ENCODE results near the gene WFDC6.

Gene WFDC6

GRCh38 chr20:45515147-45515913, 24.0 kb downstream of the WFDC6 start, which contains the start of gene SPINT3:
Gene SPINT3 (minus strand): TSS chr20:45515622. CDS start chr20:45515608, 14 bp downstream.
- DNase-seq, result no peak

DNA sequence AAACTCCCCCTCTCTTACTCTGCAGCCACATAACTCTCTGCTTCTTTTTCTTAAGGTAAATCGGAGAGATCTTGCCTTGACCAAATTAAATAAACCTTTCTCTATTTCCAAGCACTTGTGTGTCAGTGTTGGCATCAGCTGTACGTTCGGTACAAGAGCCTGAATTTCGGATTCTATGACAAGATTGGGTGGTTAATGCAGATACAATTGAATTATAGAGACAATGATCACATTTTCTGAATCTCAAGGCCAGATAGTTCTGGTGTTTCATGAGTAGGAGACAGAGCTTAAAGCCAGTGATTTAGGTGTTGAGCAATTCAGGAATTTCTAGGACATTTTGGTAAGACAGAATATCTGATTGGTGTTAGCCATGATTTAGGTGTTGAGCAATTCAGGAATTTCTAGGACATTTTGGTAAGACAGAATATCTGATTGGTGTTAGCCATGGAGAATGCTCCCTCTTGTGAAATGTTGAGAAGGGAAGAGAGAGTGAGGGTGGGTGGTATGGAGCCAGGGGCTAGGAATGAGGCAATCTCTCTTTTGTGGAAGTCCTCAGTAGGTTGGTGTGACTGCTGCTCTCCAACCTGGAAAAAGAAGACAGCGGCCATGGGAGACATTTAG, 28.9 kb downstream of the WFDC6 start:
- no peak for DNase-seq

GRCh38 chr20:45509091-45509490, 30.2 kb downstream of the WFDC6 start:
- no peak for DNase-seq

DNA sequence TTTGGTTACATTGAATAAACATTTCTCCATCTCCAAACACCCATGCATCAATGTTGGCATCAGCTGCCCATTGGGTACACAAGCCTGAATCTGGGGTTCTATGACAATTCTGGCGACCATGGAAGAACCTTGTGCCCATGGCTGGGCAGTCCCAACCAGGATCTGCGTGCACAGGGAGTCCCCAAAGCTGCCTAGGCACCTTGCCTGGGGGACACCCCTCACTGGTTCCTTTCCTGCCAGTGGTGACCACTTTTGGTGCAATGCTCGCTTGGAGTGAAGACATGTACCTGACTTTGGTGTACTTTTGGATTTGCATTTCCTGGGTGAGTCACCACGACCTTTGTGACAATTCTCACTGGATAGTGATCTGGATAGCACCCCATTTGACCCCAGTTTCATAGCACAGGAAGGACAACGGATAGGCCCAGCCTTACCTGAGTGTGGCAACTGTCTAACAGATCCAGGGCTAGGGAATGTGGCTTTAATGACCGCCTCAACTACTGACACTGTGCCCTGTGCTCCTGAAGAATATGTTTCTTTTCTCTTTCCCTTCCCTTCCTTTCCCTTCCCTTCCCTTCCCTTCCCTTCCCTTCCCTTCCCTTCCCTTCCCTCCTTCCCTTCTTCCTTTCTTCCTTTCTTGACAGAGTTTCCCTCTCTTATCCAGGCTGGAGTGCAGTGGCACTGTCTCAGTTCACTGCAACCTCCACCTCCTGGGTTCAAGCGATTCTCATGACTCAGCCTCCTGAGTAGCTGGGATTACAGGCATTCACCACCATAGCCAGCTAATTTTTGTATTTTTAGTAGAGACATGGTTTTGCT, 31.0 kb downstream of the WFDC6 start:
- no peak for DNase-seq

GRCh38 chr20:45507011-45507820, 32.1 kb downstream of the WFDC6 start:
- DNase-seq, result no peak

DNA sequence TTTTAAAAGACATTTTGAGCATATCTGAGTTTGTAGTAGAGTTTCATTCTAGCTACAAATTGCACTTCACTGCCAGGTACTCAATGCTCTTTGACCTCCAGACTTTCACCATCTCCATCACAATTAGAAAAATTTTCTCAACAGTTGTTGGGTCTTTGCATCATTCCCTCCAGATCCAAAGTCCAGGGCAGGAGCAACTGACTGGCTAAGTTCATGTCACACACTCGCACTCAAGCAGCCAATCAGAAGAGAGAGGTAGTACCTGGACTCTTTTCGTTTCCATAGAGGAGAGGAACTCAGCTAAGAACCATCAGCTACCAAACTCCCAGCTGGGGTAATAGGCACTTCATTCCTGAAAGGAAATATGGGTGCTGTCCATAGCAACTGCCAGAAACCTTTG, 32.9 kb downstream of the WFDC6 start:
- no peak for DNase-seq

- no peak for DNase-seq
These were observed 35.9 kb downstream of the WFDC6 start for GRCh38 chr20:45503403-45503802.

- no peak for DNase-seq
These were observed 36.7 kb downstream of the WFDC6 start for GRCh38 chr20:45502561-45502960.

DNA sequence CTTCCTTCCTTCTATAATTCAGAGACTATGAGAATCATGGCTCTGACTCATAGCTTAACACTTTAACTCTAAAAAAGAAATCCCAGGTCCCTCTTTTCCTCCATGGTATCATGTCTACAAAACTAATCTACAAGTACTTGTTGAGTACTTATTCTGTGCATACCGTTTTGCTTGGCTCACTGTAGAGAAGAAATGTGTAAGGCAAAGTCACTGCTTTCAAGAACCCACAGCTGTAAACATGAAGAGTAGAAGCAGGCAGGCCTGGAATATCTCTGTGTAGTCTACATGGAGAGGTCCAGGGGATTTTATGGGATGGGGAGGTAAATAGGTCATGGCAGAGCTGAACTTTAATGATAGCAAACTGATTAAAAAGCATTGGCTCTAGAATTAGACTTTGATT, 37.7 kb downstream of the WFDC6 start:
- no peak for DNase-seq

GRCh38 chr20:45500022-45500421, 39.3 kb downstream of the WFDC6 start:
- DNase-seq, result no peak

DNA sequence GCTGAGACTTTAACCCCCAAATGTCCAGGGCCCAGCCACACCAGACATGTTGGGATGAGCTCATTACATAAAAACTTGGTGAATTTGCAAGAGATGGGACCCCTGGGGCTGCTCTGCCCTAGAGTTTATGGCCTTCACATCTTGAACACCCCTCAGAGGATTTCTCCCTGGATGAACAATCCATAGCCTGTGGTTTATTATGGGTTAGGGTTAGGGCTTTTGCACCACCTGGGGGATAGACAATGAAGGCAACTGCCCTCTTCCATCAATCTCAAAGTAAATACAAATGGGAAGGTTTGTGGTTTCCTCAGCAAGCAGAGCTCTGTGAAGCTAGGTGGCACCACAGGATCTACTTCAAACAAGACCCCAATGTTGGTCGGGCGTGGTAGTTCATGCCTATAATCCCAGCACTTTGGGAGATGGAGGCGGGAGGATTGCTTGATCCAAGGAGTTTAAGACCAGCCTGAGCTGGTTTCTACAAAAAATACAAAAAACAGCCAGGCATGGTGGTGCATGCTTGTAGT, 41.2 kb downstream of the WFDC6 start:
- DNase-seq, result no peak

- DNase-seq, result no peak
These were observed 43.1 kb downstream of the WFDC6 start for GRCh38 chr20:45496166-45496565.

DNA sequence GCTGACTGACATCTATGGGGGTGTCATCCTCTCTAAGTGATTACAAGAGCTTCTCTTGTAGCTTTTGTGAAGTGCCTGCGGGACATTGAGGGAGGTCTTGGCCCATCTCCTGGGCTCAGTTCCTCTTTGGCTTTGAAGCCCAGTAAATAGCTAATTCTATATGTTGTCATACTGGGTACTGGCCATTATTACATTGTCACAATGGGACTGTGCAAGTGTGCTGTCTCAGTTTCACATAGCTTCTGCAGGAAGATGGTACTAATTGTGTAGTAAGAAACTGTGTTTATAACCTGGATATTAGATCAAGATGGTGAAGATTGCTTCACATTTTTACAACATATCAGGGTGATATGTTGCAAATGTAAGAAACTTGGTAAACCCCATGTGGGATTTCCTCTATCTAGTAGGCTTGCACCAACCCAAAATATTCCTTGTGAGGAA, 43.8 kb downstream of the WFDC6 start:
- no peak for DNase-seq

DNA sequence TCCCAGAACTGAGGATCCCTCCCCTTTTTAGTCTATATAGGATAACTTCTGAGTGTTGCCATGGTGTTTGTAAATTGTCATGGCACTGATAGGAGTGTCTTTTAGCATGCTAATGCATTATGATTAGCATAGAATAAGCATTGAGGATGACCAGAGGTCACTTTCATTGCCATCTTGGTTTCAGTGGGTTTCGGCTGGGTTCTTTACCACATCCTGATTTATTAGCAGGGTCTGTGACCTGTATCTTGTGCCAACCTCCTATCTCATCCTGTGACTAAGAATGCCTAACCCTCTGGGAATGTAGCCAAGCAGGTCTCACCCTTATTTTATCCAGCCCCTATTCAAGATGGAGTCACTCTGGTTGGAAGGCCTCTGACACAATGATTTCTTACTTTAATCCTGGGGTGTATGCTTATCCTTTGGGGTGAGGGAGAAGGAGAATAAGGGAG, 50.2 kb downstream of the WFDC6 start:
- DNase-seq, result no peak

GRCh38 chr20:45487231-45487635, 52.0 kb downstream of the WFDC6 start:
- no peak for DNase-seq

GRCh38 chr20:45485388-45485787, 53.9 kb downstream of the WFDC6 start:
- no peak for DNase-seq

DNA sequence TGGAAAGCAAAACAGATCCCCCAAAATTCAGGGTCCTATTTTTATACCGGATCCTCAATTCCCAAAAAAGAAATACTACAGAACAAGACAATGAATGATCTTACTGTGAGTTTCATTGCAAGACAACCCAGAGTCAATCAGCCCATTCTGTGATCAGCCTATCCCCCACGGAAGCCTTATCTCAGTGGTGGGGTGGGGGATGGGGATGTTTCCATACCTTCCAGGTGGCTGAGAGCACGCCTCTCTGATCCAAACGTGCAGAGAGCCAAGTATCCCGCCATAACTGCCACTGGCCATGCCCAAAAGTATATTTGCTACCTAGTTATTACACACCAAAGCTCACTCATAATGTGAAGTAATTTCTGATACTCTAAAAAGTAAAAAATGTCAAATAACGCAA, 54.6 kb downstream of the WFDC6 start:
- DNase-seq, result no peak

Data from CD4-positive, alpha-beta T cell treated with Interleukin-6 for 4 hours (primary cell).